GM12878 (cell line): ENCODE results near the gene SLX4. TPM values are rescaled to one million over a fixed set of nuclear protein-coding genes. Genes with fewer than 3 reads are reported as not detected.

ENCODE experiments used
- ATAC-seq: fragments of 200-7000 bp; cut with Tn5 transposase; 3 replicates; pipeline ENCODE4 v1.9.1; 2020; ENCODE audit warnings: mild to moderate bottlenecking, moderate library complexity
- BruUV-seq: library from RNA; stranded (reverse); fragments of 400-500 nt; replicated peaks from 2 replicates; lab custom pipeline; 2021; lab: Mats Ljungman, UMichigan
- CTCF ChIA-PET: fragments of 300-600 bp; sonication (Branson Sonifier 250); formaldehyde crosslinking; extraction: SDS; loops from one replicate; lab custom pipeline; 2021; ENCODE audit warnings: inconsistent platforms; lab: Yijun Ruan, JAX
- POLR2A ChIA-PET: fragments of 350-600 bp; formaldehyde crosslinking; extraction: SDS; loops from one replicate; lab custom pipeline; 2021; ENCODE audit warnings: inconsistent platforms; lab: Charles Lee
- RAD21 ChIA-PET: fragments of 300-600 bp; sonication (Branson Sonifier 250); formaldehyde crosslinking; loops from one replicate; lab custom pipeline; 2023; ENCODE audit warnings: antibody characterized with exemption; ENCODE audit not compliant: unreplicated experiment; lab: Charles Lee
- SMC1A ChIA-PET: fragments of 300-600 bp; sonication (Branson Sonifier 250); formaldehyde crosslinking; loops from one replicate; lab custom pipeline; 2023; ENCODE audit not compliant: unreplicated experiment, uncharacterized antibody; lab: Charles Lee
- DNase-seq: peaks from one replicate; pipeline ENCODE4 v3.0.0-alpha.2; 2011; ENCODE audit warnings: low read depth, low spot score
- FAIRE-seq: peaks from 3 replicates; lab custom pipeline; 2011; peaks lifted over from hg19 to GRCh38; lab: Jason Lieb, UNC
- H2AFZ ChIP-seq: 2 replicates; pipeline ENCODE4 v1.6.0; 2011; ENCODE audit warnings: low read depth, low read length, control low read depth; ENCODE audit not compliant: control insufficient read depth
- H3K27ac ChIP-seq: 2 replicates; pipeline ENCODE4 v1.5.1; 2011; ENCODE audit warnings: control low read depth; ENCODE audit not compliant: control insufficient read depth, insufficient read depth
- H3K27me3 ChIP-seq, 2 experiments: replicated peaks in 1 of 2; 2 replicates each; pipeline versions ENCODE4 v1.6.0 to v1.6.1; 2011; ENCODE audit warnings: low read length in 1 of 2; ENCODE audit not compliant: control insufficient read depth in 2 of 2, insufficient read depth in 2 of 2
- H3K36me3 ChIP-seq, 2 experiments: 2 replicates each; pipeline ENCODE4 v1.5.1; 2011; ENCODE audit warnings: low read length in 1 of 2; ENCODE audit not compliant: control insufficient read depth in 2 of 2, insufficient read depth in 2 of 2
- H3K4me1 ChIP-seq: 2 replicates; pipeline ENCODE4 v1.6.1; 2011; ENCODE audit warnings: mild to moderate bottlenecking, low read length, moderate library complexity, mixed read lengths; ENCODE audit not compliant: control insufficient read depth, insufficient read depth
- H3K4me2 ChIP-seq: 2 replicates; pipeline ENCODE4 v1.6.0; 2011; ENCODE audit warnings: control low read depth; ENCODE audit not compliant: control insufficient read depth, insufficient read depth
- H3K4me3 ChIP-seq: fragments of 200-600 bp; sonication (generic); 2 replicates; pipeline ENCODE4 v1.5.1; 2016
- H3K79me2 ChIP-seq: 2 replicates; pipeline ENCODE4 v1.6.0; 2011; ENCODE audit warnings: low read length; ENCODE audit not compliant: control insufficient read depth, insufficient read depth
- H3K9ac ChIP-seq: 2 replicates; pipeline ENCODE4 v1.8.0; 2011; ENCODE audit warnings: low read length, control low read depth, mixed read lengths; ENCODE audit not compliant: control insufficient read depth, insufficient read depth
- H3K9me3 ChIP-seq: replicated peaks from 3 replicates; pipeline ENCODE4 v1.5.1; 2011; ENCODE audit warnings: mild to moderate bottlenecking, low read length; ENCODE audit not compliant: control insufficient read depth, insufficient read depth
- H4K20me1 ChIP-seq: 2 replicates; pipeline ENCODE4 v1.6.0; 2011; ENCODE audit not compliant: control insufficient read depth, insufficient read depth
- BCL11A ChIP-seq: IDR thresholded peaks from 2 replicates; pipeline ENCODE4 v1.6.1; 2011; ENCODE audit warnings: low read depth, low read length
- BRCA1 ChIP-seq: IDR thresholded peaks from 2 replicates; pipeline ENCODE4 v1.6.1; 2011; ENCODE audit warnings: low read depth, low read length, improper control_type of control experiment
- CHD1 ChIP-seq: IDR thresholded peaks from 2 replicates; pipeline ENCODE4 v1.6.1; 2012; ENCODE audit warnings: low read depth, low read length, improper control_type of control experiment
- CREM ChIP-seq: IDR thresholded peaks from 2 replicates; pipeline ENCODE4 v1.6.1; 2014; ENCODE audit warnings: antibody characterized with exemption, low read depth
- EED ChIP-seq: sonication (generic); IDR thresholded peaks from 2 replicates; pipeline ENCODE4 v1.6.1; 2016; ENCODE audit warnings: antibody characterized with exemption, low read depth
- MTA3 ChIP-seq: IDR thresholded peaks from 2 replicates; pipeline ENCODE4 v1.6.1; 2012; ENCODE audit warnings: low read length, inconsistent platforms, borderline replicate concordance
- NBN ChIP-seq: fragments of 450-650 bp; IDR thresholded peaks from 2 replicates; pipeline ENCODE4 v1.6.1; 2016
- PAX8 ChIP-seq: fragments of 450-650 bp; IDR thresholded peaks from 2 replicates; pipeline ENCODE4 v1.6.1; 2017; ENCODE audit warnings: mild to moderate bottlenecking, moderate library complexity
- PML ChIP-seq: IDR thresholded peaks from 2 replicates; pipeline ENCODE4 v1.6.1; 2012; ENCODE audit warnings: low read length, inconsistent platforms
- RB1 ChIP-seq: fragments of 450-650 bp; formaldehyde crosslinking; IDR thresholded peaks from 2 replicates; pipeline ENCODE4 v1.6.1; 2017; ENCODE audit warnings: mild to moderate bottlenecking, borderline replicate concordance
- RFX5 ChIP-seq: IDR thresholded peaks from 2 replicates; pipeline ENCODE4 v1.6.1; 2011; ENCODE audit warnings: low read depth, low read length, improper control_type of control experiment
- SKIL ChIP-seq: fragments of 450-650 bp; IDR thresholded peaks from 2 replicates; pipeline ENCODE4 v1.6.1; 2017; ENCODE audit warnings: mild to moderate bottlenecking, low read depth, inconsistent platforms; ENCODE audit not compliant: poor library complexity, severe bottlenecking
- TARDBP ChIP-seq: IDR thresholded peaks from 2 replicates; pipeline ENCODE4 v1.6.1; 2016; ENCODE audit warnings: borderline replicate concordance
- WGBS: methylation state at CpG from one replicate; pipeline ENCODE4 v1.1.6; 2016; ENCODE audit warnings: low lambda C conversion rate; ENCODE audit not compliant: insufficient replicate concordance, insufficient coverage; ENCODE audit errors: missing lambda C conversion rate; 5-methylcytosine and 5-hydroxymethylcytosine counted together
- in situ Hi-C: fragments of 300-500 bp; cut with MboI; formaldehyde crosslinking; loops from 9 replicates; pipeline ENCODE4 v1.14.3; 2018; ENCODE audit warnings: mixed read lengths
- intact Hi-C: fragments of 100-400 bp; cut with micrococcal nuclease; formaldehyde crosslinking; loops from one replicate; pipeline ENCODE4 v1.14.2; 2022; ENCODE audit not compliant: unreplicated experiment
- polyA plus RNA-seq, 11 experiments: library from polyadenylated mRNA; depleted of rRNA in 4 of 11; unstranded in 6 of 11; stranded (reverse) in 5 of 11; fragments of >200 nt; fragmentation: Nextera tagmentation in 4 of 11; fragmentation: Illumina TruSeq in 1 of 11; extraction: Ambion mirVana in 4 of 11; extraction: Trizol in 1 of 11; gene quantifications; 1 replicate in 1 of 11; 2 replicates in 10 of 11; pipeline versions ENCODE4 v1.2.1 to v1.2.3, GENCODE V29; 2011 to 2016; ENCODE audit warnings: inconsistent platforms in 2 of 11, missing spikeins in 2 of 11, low read depth in 1 of 11
- total RNA-seq, 4 experiments: library from RNA; depleted of rRNA in 3 of 4; stranded (reverse); fragments of >200 nt in 3 of 4; fragmentation: Illumina TruSeq in 1 of 4; extraction: Trizol in 1 of 4; gene quantifications; 2 replicates each; pipeline versions ENCODE4 v1.2.1 to v1.2.3, GENCODE V29; 2013 to 2021
- TF ChIP-seq, protein P1 (sequence below): fragments of 450-650 bp; IDR thresholded peaks from 2 replicates; pipeline ENCODE4 v1.6.1; 2016; ENCODE audit warnings: mild to moderate bottlenecking

Gene SLX4
- total and polyA plus RNA-seq, 10 of the 15 experiments (the other 5 are each of a cell fraction or from before 2014, with no cell fraction given): 0.18 to 12.3 (median 4.8) TPM

GRCh38 chr16:3569851-3570250 lies 41.6 kb downstream of the SLX4 start:
- peaks cover 0 to 2% of the 10 kb centered on the region in 2 experiments; a peak in 1 of 4 replicates for H3K36me3 ChIP-seq
- no peak overlapping the region for H3K4me3 ChIP-seq
- DNase-seq: no peak
- no peaks in the 10 kb centered on the region for H3K27me3 ChIP-seq
- ATAC-seq: no peak
- CTCF ChIA-PET: no interaction called here
- POLR2A ChIA-PET: interaction anchor here (0.7 kb wide), 1 partner anchor 29 kb away, joined by 4 read pairs; no protein-coding TSS in a partner anchor
- 96% methylated on average over 2 of the region's 2 CpGs for WGBS
- no peak overlapping the region for H3K4me2 ChIP-seq
- no peaks in the 10 kb centered on the region; the same call in none of the 2 replicates for H3K79me2 ChIP-seq
- RAD21 ChIA-PET: interaction anchor here (1.0 kb wide), 1 partner anchor 17 kb away, joined by 3 read pairs; no protein-coding TSS in a partner anchor
- in situ Hi-C loops (no loop called here), intact Hi-C loops (no loop called here)
- H2AFZ ChIP-seq: no peak overlapping the region
- no TSS peak for BruUV-seq
- H3K27ac ChIP-seq: no peak overlapping the region
- H4K20me1 ChIP-seq: no peaks in the 10 kb centered on the region
- no peak for FAIRE-seq
- no peaks in the 10 kb centered on the region for H3K4me1 ChIP-seq
- SMC1A ChIA-PET: no interaction called here
- H3K9ac ChIP-seq: no peak overlapping the region
- peaks cover 3% of the 10 kb centered on the region; the same call in 2 of the 3 replicates for H3K9me3 ChIP-seq
- TF ChIP-seq SKIL (no peak), CREM (no peak), PAX8 (no peak)

DNA sequence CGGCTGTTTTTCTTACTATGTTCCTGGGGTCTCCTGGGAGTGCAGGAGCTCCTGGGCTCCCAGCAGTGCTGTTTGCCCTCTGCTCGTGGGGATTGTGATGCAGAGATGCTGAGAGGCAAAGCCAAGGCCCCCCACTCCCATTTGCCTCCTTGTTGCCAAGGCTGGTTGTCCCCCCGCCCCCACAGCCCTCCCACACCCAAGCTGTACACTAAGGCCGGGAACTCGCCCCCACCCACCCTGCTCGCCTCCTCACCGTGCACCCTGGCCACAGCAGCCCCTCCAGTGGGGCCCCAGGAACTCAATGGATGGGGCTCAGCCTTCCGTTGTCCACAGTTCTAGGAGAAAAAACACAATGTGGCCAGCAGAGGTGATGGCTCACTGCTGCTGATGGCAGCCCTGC lies 44.4 kb downstream of the SLX4 start:
- WGBS: 80% methylated on average over 8 of the region's 8 CpGs

More for the DNA sequence above, 44.4 kb downstream of the SLX4 start:
- H3K79me2 ChIP-seq: no peaks in the 10 kb centered on the region; the same call in 1 of the 2 replicates
- ATAC-seq (no peak), DNase-seq (no peak), FAIRE-seq (no peak)
- no peaks in the 10 kb centered on the region for H4K20me1 ChIP-seq
- no peaks in the 10 kb centered on the region for H3K27me3 ChIP-seq
- H3K4me2 ChIP-seq: no peak overlapping the region
- ChIA-PET SMC1A (interaction anchor here (1.5 kb wide), 1 partner anchor 11 kb away, joined by 3 read pairs; no protein-coding TSS in a partner anchor), CTCF (interaction anchor here (0.6 kb wide), 1 partner anchor 127 kb away, joined by 3 read pairs; no protein-coding TSS in a partner anchor), POLR2A (interaction anchor here (0.6 kb wide), 1 partner anchor 282 kb away, joined by 3 read pairs; no protein-coding TSS in a partner anchor), RAD21 (interaction anchor here (0.6 kb wide), 1 partner anchor 151 kb away, joined by 3 read pairs; no protein-coding TSS in a partner anchor)
- BruUV-seq: no TSS peak
- peaks cover 0 to 3% of the 10 kb centered on the region in 2 experiments; a peak in 3 of 4 replicates for H3K36me3 ChIP-seq
- H3K4me1 ChIP-seq: no peaks in the 10 kb centered on the region
- no peak overlapping the region for H3K27ac ChIP-seq
- no peak overlapping the region for H3K9ac ChIP-seq
- in situ Hi-C loops (no loop called here), intact Hi-C loops (no loop called here)
- no peak for TF ChIP-seq MTA3
- TF ChIP-seq NBN: no peak
- no peak for TF ChIP-seq EED
- TF ChIP-seq BRCA1: no peak
- TF ChIP-seq RFX5: no peak
- no peak for TF ChIP-seq PML
- TF ChIP-seq BCL11A: no peak
- TF ChIP-seq CHD1: no peak
- TF ChIP-seq, protein P1, sequence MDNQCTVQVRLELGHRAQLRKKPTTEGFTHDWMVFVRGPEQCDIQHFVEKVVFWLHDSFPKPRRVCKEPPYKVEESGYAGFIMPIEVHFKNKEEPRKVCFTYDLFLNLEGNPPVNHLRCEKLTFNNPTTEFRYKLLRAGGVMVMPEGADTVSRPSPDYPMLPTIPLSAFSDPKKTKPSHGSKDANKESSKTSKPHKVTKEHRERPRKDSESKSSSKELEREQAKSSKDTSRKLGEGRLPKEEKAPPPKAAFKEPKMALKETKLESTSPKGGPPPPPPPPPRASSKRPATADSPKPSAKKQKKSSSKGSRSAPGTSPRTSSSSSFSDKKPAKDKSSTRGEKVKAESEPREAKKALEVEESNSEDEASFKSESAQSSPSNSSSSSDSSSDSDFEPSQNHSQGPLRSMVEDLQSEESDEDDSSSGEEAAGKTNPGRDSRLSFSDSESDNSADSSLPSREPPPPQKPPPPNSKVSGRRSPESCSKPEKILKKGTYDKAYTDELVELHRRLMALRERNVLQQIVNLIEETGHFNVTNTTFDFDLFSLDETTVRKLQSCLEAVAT: no peak
- TF ChIP-seq RB1: no peak
- TF ChIP-seq TARDBP: no peak
- H3K9me3 ChIP-seq: peaks cover 3% of the 10 kb centered on the region; the same call in 2 of the 3 replicates
- H3K4me3 ChIP-seq: no peak overlapping the region
- no peak overlapping the region for H2AFZ ChIP-seq
